HG03354 (cell line): ENCODE measurements around the gene MINAR2.

Experiments
- ATAC-seq: cut with Tn5 transposase; IDR thresholded peaks from one replicate; pipeline ENCODE4 v1.9.1; 2021; ENCODE audit warnings: mild to moderate bottlenecking; ENCODE audit not compliant: unreplicated experiment, poor library complexity, severe bottlenecking

Gene MINAR2

DNA sequence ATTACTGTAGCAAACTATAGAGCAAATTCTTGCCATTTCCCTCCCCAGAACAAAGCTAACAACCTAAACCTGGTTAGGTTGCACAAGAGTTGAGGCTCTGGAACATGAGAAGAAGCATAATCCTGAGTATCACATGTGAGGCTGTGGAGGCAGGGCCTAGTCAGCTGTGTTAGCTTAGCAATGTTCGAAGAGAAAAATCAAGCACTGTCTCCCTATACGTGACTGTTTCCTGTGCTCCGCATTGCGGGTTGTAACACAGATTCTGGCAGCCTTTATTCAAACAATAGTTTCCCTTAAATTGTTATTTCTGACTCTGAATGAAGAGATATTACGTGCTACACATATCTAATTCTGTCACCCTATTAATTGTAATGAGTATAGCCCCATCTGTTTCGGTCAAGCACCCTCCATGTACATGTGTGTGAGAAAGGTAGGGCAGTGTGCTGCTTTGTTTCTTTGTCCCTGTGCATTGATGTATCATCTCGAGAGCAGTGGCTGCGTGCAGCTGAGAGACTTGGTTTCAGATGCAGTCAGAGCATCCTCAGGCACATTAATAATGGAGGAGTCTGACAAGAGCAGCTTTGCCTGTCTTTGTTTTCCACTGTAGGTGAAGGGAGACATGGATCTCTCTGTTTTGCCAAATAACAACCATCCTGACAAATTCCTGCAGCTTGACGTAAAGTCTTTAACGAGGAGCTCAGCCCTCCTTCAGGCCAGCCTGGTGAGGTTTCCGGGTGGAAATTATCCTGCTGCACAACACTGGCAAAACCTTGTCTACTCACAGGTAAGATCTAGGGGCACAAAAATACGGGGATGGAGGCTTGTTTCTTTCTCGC, at the start of gene MINAR2:
TSS of gene MINAR2 (plus strand) at position 523 of the 836 bp plus-strand sequence. CDS start at position 620, 97 bp downstream.
- no peak for ATAC-seq

DNA sequence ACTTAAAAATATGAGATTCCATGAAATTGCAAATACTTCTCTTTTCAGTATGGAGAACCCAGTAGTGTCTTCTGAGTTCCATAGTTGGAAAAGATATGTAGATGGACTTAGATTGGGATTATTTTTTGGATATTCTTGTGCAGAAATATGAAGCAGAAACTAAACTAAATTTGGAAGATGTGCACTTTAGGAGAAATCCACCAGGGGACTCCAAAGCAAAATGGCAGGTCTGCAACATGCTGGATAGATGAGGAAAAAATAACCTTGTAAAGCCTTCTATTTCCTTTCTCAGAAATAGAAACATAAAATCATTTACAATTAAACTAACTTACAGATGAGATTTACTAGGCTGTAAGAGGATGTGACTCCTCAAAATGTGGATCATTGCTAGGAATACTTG, 49.2 kb upstream of the MINAR2 start:
- ATAC-seq, result no peak

GRCh38 chr5:129716235-129716634, 31.7 kb upstream of the MINAR2 start:
- ATAC-seq, result no peak

- ATAC-seq, result no peak
Measured at GRCh38 chr5:129716651-129717050, 31.2 kb upstream of the MINAR2 start.

- no peak for ATAC-seq
Measured at GRCh38 chr5:129717751-129718310, 30.1 kb upstream of the MINAR2 start.

DNA sequence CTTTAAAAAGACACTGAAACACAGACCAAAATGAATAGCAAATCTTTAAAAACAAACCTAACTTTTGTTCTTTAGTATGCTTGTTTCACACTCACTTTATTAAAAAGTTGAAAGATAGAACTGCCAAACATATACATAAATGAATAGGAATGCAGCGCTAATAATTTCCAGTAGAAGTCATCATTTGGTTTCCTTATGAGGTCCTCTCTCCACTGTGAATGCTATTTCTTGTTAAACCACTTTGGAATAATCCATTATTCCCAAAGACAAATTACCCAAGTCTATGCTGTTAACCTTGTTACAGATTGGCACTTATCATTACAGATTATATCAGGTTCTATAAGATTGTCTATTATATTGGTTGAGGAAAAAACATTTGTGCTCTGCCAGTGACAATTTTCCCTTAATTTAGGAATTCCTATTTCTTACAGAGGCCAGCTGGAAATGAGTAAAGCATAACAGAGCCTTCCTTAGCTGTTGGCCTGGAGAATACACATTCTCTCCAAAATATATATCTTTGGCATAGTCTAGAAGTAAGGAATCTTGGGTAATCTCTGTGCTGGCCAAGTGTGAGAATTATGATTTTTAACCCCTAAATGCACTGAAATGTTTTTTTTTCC, 29.3 kb upstream of the MINAR2 start:
- ATAC-seq, result no peak

DNA sequence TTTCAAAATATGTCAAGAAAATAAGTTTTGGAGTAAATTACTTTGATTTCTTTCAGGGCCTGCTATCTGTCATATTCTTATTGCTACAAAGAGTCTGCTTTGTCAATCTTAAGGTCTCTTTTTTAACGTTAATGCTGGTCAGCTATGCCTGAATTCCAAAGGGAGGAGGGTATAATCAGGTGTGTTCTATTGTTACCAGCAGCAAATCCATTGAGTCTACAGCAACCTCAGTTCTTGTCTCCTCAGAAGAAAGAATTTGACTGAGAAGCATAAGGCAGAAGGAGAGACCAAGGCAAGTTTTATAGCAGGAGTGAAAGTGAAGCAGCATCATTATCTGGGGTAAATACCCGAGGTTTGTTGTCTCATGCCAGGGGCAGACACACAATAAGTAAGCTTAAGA, 23.7 kb upstream of the MINAR2 start:
- ATAC-seq, result no peak

GRCh38 chr5:129724647-129725046, 23.2 kb upstream of the MINAR2 start:
- ATAC-seq, result no peak

- ATAC-seq, result no peak
Measured at GRCh38 chr5:129739773-129740172, 8.1 kb upstream of the MINAR2 start.

GRCh38 chr5:129743541-129744187, 4.2 kb upstream of the MINAR2 start:
- ATAC-seq, result no peak

GRCh38 chr5:129745997-129746396, 1.9 kb upstream of the MINAR2 start:
- ATAC-seq, result no peak

DNA sequence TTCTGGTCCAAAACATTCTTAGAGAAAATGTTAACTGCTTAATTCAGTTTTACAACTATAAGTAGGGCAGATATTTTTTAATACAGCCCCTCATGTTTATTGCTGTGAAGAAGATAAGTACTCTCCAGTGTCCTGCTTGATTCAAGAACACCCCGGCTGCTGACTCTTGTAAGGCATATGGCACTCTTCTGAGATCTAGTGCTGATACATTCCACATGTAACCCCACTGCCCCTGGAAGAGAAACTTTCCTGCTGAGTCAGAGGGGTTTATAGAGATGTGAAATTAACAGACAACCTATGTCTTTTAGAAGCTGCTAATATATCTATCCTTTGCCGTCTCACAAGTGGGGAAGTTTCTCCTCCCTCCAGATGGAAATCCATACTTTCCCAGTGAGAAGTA, 1.0 kb upstream of the MINAR2 start:
- no peak for ATAC-seq

DNA sequence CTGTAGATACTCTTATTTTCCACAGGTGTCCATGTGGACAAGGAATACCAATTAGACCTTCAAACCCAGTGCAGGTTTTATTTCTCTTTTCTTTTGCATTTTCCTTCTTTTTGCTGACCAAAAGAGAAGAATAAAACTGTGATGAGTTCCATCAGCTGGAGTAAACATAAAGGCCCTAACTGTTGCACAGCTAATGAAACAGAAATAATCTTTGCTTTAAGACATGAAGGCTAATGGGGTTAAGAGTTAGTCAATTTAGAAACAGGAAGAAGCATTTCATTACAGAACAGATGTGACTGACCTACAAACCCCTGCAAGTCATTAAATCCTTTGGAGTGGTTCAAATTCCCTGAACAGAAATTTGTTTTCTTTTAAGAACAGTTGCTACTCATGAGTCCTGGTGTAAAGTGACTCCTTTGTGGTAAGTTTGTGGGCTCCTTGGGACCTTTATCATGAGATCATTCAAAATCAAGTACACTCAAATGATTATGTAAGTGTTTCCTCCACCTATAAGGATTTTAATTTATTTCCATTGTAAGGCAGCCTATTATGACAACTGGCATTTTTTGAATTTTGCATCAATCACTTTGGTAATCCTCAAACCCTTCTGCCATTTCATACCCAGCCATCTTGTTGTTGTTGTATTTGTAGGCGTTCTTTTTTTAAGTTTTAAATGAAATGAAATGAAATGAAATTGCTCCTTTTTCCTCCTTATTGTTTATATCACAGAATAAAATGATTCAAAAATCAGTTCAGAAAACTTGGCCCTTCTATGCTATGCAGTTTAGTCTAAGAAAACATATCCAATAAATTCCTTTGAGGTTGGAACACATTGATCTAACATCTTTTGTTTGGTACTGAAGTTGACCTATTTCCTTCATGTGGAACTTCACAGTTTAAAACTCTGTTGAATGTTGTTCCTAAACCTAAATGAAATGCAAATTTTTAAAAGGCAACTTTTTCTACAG, 1.3 kb downstream of the MINAR2 start:
- no peak for ATAC-seq

DNA sequence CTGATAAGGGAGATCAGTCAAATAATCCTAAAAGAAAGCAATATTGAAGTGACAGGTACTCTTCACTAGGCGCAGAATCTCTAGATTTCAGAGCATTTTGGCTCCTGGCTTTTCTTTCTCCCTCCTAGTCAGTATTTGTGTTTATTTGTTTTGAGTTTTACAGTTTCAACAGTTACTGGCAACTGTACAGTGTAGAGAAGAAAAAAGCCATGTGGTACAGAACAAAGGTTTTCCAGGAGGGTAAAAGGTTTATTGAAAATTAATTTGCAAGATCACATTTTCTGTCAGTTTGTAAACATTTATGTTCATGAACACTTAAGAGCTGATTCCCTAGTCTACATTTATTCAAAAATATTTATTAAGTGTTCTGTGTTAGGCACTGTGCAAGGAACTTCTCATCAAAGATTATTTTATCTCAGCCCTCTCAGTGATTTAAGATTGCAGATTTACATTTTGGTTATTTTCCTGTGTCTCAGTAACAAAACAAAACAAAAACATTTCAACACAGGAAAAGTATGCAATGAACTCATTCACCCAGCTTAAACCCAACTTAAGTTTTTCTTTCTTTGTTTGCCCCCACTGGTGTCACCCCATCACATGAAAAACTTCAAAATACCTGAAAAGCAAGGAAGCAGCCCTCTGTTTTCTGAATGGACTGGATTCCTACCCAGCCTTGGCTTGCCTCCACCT, 12.9 kb downstream of the MINAR2 start:
- no peak for ATAC-seq

DNA sequence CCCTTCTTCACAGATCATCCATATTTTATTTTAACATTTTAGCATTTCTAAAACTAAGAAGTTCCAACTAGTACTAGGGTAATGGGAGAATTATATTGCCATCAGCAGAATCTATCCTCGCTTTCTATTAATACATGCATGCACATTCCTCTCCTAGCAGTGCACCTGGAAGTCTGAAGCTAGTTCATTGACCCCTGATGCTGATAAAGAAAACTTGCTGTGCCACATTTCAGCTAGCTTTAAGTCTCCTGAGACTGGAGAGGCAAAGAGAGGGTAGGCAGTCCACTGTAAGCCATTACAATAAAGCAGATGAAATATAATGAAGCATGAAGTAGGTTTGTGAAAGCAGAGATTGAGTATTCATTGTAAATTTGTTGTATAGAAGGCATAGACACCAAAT, 15.8 kb downstream of the MINAR2 start:
- no peak for ATAC-seq

DNA sequence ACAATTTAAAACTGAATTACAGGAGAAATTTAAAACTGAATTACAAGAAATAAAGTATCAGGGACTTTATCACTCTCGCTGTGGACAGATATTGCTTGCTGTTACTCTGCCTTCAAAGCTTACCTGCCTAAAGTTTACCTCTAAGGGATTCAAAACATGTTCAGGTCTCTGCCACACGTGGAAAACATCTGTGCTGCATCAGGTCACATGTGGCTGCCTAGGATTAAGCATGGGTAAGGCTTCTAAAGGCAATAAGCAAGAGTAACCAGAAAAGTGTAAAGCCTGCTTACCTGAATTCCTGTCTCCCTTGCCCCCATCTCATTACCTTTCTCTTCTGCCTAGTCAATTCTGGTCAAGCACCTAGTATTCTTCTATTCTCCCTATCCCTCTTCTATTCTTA, 18.9 kb downstream of the MINAR2 start:
- ATAC-seq, result no peak

- peak; percentile 94 for ATAC-seq
Measured at GRCh38 chr5:129767927-129768380, 20.1 kb downstream of the MINAR2 start.

DNA sequence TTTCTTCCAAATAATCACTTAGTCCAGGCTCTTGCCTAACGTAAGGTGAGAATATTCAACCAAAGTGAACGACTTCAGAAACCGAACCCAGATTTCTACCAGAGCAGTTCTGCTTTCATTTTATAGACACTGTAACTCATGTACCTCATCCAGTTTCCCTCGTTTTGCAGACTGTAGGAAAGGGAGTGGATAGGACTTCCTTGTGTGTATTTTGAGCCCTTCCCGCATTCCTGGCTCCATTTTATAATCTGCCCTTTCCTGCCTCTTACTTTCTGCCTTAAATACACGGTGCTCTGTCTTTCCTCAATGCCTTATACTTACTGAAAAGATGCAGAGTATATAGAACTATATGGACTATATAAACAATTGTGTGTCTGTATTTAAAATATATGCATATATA, 20.8 kb downstream of the MINAR2 start:
- ATAC-seq, result no peak
